ENCODE measurements around the gene PRPF6. TPM values are rescaled to one million over a fixed set of nuclear protein-coding genes. Genes with fewer than 3 reads are reported as not detected.
"Not testable (repeated sequence)": the region's sequence is repeated elsewhere in the genome, so short reads cannot be mapped to it uniquely, and the experiment has no call there.

Gene PRPF6
- polyA plus RNA-seq, 1 experiment, result 38.5 TPM

DNA sequence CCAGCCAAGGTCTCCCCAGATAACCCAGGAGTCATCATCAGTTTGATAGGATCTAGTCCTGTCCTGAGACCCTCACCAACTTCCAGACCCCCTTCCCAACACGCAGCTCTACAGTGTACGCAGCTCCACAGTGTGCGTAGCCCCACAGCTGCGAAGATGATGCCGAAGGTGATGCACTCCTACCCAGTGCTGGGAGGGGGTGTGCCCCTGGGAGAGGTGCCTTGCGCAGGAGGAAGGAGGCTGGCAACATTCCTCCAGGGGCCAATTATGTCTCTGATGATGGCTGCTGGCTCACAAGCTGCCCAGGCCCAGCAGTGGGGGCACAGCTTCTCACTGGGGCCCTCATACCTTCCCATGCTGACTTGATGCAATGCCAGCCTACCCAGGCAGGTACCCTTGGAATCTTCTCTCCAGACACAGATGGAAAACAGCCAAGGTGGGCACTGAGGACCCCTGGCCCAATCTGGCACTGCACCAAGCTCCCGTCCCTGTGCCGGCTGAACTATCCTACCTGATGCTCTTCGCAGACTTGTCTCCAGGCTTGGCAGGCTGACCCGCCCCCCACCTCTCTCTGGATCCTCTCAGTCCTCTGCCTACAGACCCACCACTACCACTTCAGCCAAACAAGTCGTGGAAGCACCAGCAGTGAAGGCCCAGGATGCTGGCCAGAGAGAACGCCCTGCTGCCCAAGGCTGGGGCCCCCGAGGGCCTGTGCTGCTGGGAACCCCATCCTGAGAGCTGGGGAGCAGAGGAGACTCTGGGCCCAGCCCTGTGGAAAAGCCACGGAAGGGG, 12.6 kb upstream of the PRPF6 start:
- H3K27ac ChIP-seq (ENCODE audit: low read depth, low read length), result no peak overlapping the region
- H3K4me3 ChIP-seq (ENCODE audit: low read depth, low read length), result peak overlapping the region; percentile 66
- no peaks in the 10 kb centered on the region for H3K27me3 ChIP-seq (ENCODE audit: control insufficient read depth, insufficient read depth, low read length)
- peaks cover 44% of the 10 kb centered on the region for H3K9me3 ChIP-seq (ENCODE audit: control insufficient read depth, insufficient read depth, low read length)
- ChIA-PET CTCF (no interaction called here), POLR2A (no interaction called here)
- TF ChIP-seq, protein P1, sequence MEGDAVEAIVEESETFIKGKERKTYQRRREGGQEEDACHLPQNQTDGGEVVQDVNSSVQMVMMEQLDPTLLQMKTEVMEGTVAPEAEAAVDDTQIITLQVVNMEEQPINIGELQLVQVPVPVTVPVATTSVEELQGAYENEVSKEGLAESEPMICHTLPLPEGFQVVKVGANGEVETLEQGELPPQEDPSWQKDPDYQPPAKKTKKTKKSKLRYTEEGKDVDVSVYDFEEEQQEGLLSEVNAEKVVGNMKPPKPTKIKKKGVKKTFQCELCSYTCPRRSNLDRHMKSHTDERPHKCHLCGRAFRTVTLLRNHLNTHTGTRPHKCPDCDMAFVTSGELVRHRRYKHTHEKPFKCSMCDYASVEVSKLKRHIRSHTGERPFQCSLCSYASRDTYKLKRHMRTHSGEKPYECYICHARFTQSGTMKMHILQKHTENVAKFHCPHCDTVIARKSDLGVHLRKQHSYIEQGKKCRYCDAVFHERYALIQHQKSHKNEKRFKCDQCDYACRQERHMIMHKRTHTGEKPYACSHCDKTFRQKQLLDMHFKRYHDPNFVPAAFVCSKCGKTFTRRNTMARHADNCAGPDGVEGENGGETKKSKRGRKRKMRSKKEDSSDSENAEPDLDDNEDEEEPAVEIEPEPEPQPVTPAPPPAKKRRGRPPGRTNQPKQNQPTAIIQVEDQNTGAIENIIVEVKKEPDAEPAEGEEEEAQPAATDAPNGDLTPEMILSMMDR (IDR thresholded peaks at IDR 0.05; ENCODE audit: low read depth, low read length), result no peak
- no peak for DNase-seq (ENCODE audit: low read depth, low spot score)

DNA sequence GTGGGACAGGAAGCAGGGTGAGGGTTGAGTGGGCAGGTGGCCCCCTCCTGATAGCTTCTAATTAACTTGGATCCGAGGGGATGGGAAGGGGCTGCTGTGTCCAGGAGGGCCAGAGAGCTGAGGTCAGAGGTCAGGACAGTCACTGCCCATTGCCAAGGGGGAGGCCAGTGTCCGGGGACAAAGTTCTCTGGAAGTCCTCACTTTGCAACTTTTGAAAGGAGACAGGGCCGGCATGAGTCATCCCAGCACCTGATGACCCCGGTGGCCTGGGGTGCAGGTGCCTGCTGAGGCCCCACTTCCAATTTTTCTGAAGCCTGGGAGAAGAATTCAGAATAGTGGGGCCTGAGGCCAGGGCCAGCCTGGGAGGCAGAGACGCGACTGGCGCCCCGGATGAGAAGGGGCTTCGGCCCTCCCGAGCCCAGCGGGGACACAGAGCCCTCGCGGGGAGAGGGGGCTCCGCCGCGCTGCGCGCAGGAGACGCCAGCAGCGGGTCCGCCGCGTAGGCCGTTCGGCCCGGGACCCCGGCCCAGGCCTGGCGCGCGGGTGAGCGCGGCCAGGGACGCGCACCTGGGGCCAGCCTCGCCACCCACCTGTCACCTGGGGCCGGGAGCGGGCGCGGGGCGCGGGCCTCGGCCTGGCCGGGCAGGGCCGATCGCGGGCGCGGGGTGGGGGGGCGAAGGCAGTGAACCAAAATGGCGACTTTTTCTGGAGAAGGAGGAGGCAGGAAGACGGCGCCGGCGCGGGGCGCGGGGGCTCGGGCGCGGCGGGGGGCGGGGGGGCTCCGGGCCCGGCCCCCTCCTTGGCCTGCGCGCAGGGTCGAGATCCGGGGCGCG, 11.8 kb upstream of the PRPF6 start:
- Histone ChIP-seq H3K4me3 (ENCODE audit: low read depth, low read length) (peak overlapping the region; percentile 66), H3K27ac (ENCODE audit: low read depth, low read length) (peak overlapping the region; percentile 39), H3K27me3 (ENCODE audit: control insufficient read depth, insufficient read depth, low read length) (no peaks in the 10 kb centered on the region), H3K9me3 (ENCODE audit: control insufficient read depth, insufficient read depth, low read length) (peaks cover 36% of the 10 kb centered on the region)
- CTCF ChIA-PET, result no interaction called here
- TF ChIP-seq, protein P1 (IDR thresholded peaks at IDR 0.05; ENCODE audit: low read depth, low read length), result no peak
- DNase-seq (ENCODE audit: low read depth, low spot score), result no peak
- POLR2A ChIA-PET, result no interaction called here

DNA sequence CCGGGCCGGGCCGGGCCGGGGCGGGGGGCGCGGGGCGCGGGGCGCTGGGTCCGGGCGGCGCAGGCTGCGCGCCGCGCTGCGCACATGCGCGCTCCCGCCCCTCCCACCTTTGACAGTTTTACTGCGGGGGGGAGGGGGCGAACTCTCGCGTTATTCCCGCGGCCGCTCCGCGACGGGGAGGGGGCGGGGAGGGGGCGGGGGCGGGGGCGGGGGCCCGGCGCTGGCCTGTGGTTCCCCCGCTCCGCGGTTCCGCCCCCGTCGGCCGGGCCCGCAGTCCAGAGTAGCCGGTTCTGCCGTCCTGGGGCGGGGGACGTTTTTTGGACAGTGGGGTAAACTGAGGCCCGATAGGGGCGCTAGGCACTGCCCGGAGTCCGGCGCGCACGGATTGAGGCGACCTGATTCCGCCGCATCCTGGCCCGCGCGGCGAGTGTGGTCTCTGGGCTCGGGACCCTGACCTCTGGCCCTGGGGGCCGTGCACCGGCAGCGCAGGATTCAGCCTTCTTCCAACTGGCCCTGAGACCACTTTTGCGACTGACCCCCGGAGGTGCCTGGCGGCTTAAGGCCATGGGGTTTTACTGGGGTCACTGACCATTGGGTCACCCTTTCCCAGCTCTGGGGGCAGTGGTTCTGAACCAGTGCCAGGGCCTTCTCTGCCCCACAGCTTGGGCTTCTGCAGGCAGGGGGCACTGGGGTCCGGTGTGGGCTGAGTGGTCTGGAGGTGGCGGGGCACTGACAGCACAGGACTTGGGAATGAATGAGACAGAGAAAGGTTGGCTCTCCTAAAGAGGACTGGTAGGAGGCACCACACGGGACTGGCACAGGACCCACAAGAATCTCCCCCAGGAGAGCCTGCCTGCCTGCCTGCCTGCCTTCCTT, 10.9 kb upstream of the PRPF6 start, which contains the start of gene ZNF512B:
Gene ZNF512B (minus strand): TSS at position 93 of the 876 bp plus-strand sequence. CDS start 1,980 bp downstream, outside the sequence.
- TF ChIP-seq, protein P1 (IDR thresholded peaks at IDR 0.05; ENCODE audit: low read depth, low read length), result no peak
- peaks cover 30% of the 10 kb centered on the region for H3K9me3 ChIP-seq (ENCODE audit: control insufficient read depth, insufficient read depth, low read length)
- H3K27me3 ChIP-seq (ENCODE audit: control insufficient read depth, insufficient read depth, low read length), result no peaks in the 10 kb centered on the region
- ChIA-PET CTCF (no interaction called here), POLR2A (no interaction called here)
- H3K27ac ChIP-seq (ENCODE audit: low read depth, low read length), result peak within 1 kb of the TSS; percentile 39
- H3K4me3 ChIP-seq (ENCODE audit: low read depth, low read length), result peak within 1 kb of the TSS; percentile 68
- DNase-seq (ENCODE audit: low read depth, low spot score), result no peak

DNA sequence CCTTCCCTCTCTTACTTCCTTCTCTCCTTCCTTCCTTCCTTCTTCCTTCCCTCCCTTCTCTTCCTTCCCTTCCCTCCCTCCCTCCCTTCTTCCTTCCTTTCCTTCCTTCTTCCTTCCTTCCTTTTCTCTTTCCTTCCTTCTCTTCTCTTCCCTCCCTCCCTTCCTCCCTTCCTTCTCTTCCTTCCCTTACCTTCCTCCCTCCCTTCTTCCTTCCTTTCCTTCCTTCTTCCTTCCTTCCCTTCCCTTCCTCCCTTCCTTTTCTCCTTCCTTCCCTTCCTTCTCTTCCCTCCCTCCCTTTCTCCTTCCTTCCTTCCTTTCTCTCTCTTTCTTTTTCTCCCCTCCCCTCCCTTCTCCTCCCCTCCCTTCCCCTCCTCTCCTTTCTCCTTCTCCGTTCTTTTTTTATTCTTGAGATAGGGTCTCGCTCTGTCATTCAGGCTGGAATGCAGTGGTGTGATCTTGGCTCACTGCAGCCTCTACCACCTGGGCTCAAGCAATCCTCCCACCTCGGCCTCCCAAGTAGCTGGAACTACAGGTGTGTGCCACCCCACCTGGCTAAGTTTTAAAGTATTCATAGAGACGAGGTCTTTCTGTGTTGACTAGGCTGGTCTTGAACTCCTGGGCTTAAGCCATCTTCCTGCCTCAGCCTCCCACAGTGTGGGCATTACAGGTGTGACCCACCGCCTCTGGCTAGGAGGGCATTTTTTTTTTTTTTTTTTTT, 10.1 kb upstream of the PRPF6 start:
- Histone ChIP-seq H3K27ac (ENCODE audit: low read depth, low read length) (no peak overlapping the region), H3K27me3 (ENCODE audit: control insufficient read depth, insufficient read depth, low read length) (no peaks in the 10 kb centered on the region), H3K4me3 (ENCODE audit: low read depth, low read length) (no peak overlapping the region; the same call in 1 of the 2 replicates), H3K9me3 (ENCODE audit: control insufficient read depth, insufficient read depth, low read length) (peaks cover 29% of the 10 kb centered on the region)
- CTCF ChIA-PET, result interaction anchor here (0.6 kb wide), 1 partner anchor 410 kb away, joined by 6 read pairs; no protein-coding TSS in a partner anchor
- TF ChIP-seq, protein P1 (IDR thresholded peaks at IDR 0.05; ENCODE audit: low read depth, low read length), result no peak
- no peak for DNase-seq (ENCODE audit: low read depth, low spot score)
- POLR2A ChIA-PET, result no interaction called here

DNA sequence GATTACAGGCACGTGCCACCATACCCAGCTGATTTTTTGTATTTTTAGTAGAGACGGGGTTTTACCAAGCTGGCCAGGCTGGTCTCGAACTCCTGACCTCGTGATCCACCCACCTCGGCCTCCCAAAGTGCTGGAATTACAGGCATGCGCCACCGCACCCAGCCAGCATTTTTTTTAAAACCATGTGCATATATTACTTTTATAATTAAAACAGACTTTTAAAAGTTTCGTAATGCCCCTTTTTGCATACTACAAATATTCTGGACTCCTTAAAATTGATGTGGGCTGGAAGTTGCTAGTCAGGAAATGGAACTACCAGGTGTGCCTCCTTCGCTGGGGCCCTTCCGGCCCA, 9.0 kb upstream of the PRPF6 start:
- H3K4me3 ChIP-seq (ENCODE audit: low read depth, low read length); DNase-seq (ENCODE audit: low read depth, low spot score); POLR2A ChIA-PET; H3K27me3 ChIP-seq (ENCODE audit: control insufficient read depth, insufficient read depth, low read length): not testable (repeated sequence)
- H3K9me3 ChIP-seq (ENCODE audit: control insufficient read depth, insufficient read depth, low read length), result peaks cover 18% of the 10 kb centered on the region
- H3K27ac ChIP-seq (ENCODE audit: low read depth, low read length), result peak overlapping the region; percentile 47
- CTCF ChIA-PET, result interaction anchor here (0.6 to 2.8 kb wide), 3 partner anchors 411 to 1790 kb away, joined by 3 to 24 read pairs (median 6); no protein-coding TSS in a partner anchor
